ENCODE results near the gene PRDX2.
A peak's percentile ranks its signal among the peaks of the same experiment; 100 is the strongest.

Gene PRDX2

GRCh38 chr19:12834566-12834943 is 33.0 kb upstream of the PRDX2 start, which contains the start of gene RTBDN:
RTBDN (minus strand) TSS chr19:12834579; CDS start chr19:12829979, 4,600 bp downstream.
- no peak for TF ChIP-seq OSR1 (CRISPR knock-in tag; IDR thresholded peaks at IDR 0.05)
- TF ChIP-seq ZNF8 (CRISPR knock-in tag; IDR thresholded peaks at IDR 0.05) = no peak
- no peak for TF ChIP-seq ISL1 (CRISPR knock-in tag; IDR thresholded peaks at IDR 0.05)
- TF ChIP-seq TSHZ2 (CRISPR knock-in tag; IDR thresholded peaks at IDR 0.05) = no peak
- no peak for TF ChIP-seq ZFP30 (CRISPR knock-in tag; IDR thresholded peaks at IDR 0.05)
- TF ChIP-seq ARNTL (CRISPR knock-in tag; IDR thresholded peaks at IDR 0.05; ENCODE audit: borderline replicate concordance, low read depth) = no peak
- TF ChIP-seq TCF4 (CRISPR knock-in tag; IDR thresholded peaks at IDR 0.05; ENCODE audit: borderline replicate concordance) = no peak
- TF ChIP-seq GLIS3 (CRISPR knock-in tag; IDR thresholded peaks at IDR 0.05) = no peak
- no peak for TF ChIP-seq PPARA (CRISPR knock-in tag; IDR thresholded peaks at IDR 0.05; ENCODE audit: borderline replicate concordance)
- no peak for TF ChIP-seq SNAI2 (CRISPR knock-in tag; IDR thresholded peaks at IDR 0.05)
- no peak for TF ChIP-seq RARB (CRISPR knock-in tag; IDR thresholded peaks at IDR 0.05)
- no peak for ATAC-seq

- ATAC-seq = 0 out of 3 replicates have a peak, but pooled peaks have one; percentile 6
These were observed 32.4 kb upstream of the PRDX2 start for GRCh38 chr19:12833738-12834565.

More at GRCh38 chr19:12833738-12834565, 32.4 kb upstream of the PRDX2 start:
- no peak for TF ChIP-seq ZFP30 (CRISPR knock-in tag; IDR thresholded peaks at IDR 0.05)
- TF ChIP-seq ZC3H10 (CRISPR knock-in tag; IDR thresholded peaks at IDR 0.05) = no peak
- TF ChIP-seq SNAI2 (CRISPR knock-in tag; IDR thresholded peaks at IDR 0.05) = no peak
- no peak for TF ChIP-seq TCF4 (CRISPR knock-in tag; IDR thresholded peaks at IDR 0.05; ENCODE audit: borderline replicate concordance)
- no peak for TF ChIP-seq GLIS3 (CRISPR knock-in tag; IDR thresholded peaks at IDR 0.05)
- TF ChIP-seq RARB (CRISPR knock-in tag; IDR thresholded peaks at IDR 0.05) = no peak
- TF ChIP-seq PPARA (CRISPR knock-in tag; IDR thresholded peaks at IDR 0.05; ENCODE audit: borderline replicate concordance) = no peak
- no peak for TF ChIP-seq ZNF70 (CRISPR knock-in tag; IDR thresholded peaks at IDR 0.05)
- TF ChIP-seq BACH2 (CRISPR knock-in tag; IDR thresholded peaks at IDR 0.05; ENCODE audit: borderline replicate concordance) = no peak
- no peak for TF ChIP-seq CREB5 (CRISPR knock-in tag; IDR thresholded peaks at IDR 0.05; ENCODE audit: low read depth)
- no peak for TF ChIP-seq ZNF8 (CRISPR knock-in tag; IDR thresholded peaks at IDR 0.05)
- TF ChIP-seq ARNTL (CRISPR knock-in tag; IDR thresholded peaks at IDR 0.05; ENCODE audit: borderline replicate concordance, low read depth) = no peak
- TF ChIP-seq ISL1 (CRISPR knock-in tag; IDR thresholded peaks at IDR 0.05) = no peak
- no peak for TF ChIP-seq ESRRG (CRISPR knock-in tag; IDR thresholded peaks at IDR 0.05)
- no peak for TF ChIP-seq PATZ1 (CRISPR knock-in tag; IDR thresholded peaks at IDR 0.05; ENCODE audit: borderline replicate concordance)
- TF ChIP-seq OSR1 (CRISPR knock-in tag; IDR thresholded peaks at IDR 0.05) = no peak
- no peak for TF ChIP-seq TSHZ2 (CRISPR knock-in tag; IDR thresholded peaks at IDR 0.05)
- no peak for TF ChIP-seq ZNF565 (CRISPR knock-in tag; conservative IDR thresholded peaks at IDR 0.05; ENCODE audit: low read depth)

Measured in SK-N-SH treated with all-trans-retinoic acid at 6 μM for 48 hours (cell line).